Endothelial cell of umbilical vein (primary cell): ENCODE measurements around the gene UGT1A5. TPM values are rescaled to one million over a fixed set of nuclear protein-coding genes. Genes with fewer than 3 reads are reported as not detected.

Source experiments
- BruUV-seq: library from RNA; stranded (reverse); fragments of 400-500 nt; replicated peaks from 2 replicates; lab custom pipeline; 2021; lab: Mats Ljungman, UMichigan
- CTCF ChIA-PET: fragments of 300-600, 350-600 bp; sonication (Branson Sonifier 250); formaldehyde crosslinking; loops from one replicate; lab custom pipeline; 2021; ENCODE audit warnings: antibody characterized with exemption, inconsistent platforms; lab: Charles Lee
- POLR2A ChIA-PET: fragments of 300-600, 350-600 bp; sonication (Branson Sonifier 250); formaldehyde crosslinking; loops from one replicate; lab custom pipeline; 2021; ENCODE audit warnings: antibody characterized with exemption, inconsistent platforms; lab: Charles Lee
- DNase-seq: peaks from one replicate; pipeline ENCODE4 v3.0.0-alpha.2; 2011; ENCODE audit warnings: low read depth, low spot score
- FAIRE-seq: peaks from 2 replicates; lab custom pipeline; 2011; peaks lifted over from hg19 to GRCh38; lab: Jason Lieb, UNC
- H2AFZ ChIP-seq: 2 replicates; pipeline ENCODE4 v1.6.0; 2012; ENCODE audit warnings: low read depth, low read length, control low read depth, inconsistent platforms
- H3K27ac ChIP-seq: 2 replicates; pipeline ENCODE4 v1.5.1; 2011; ENCODE audit warnings: low read depth, mild to moderate bottlenecking, control low read depth, low read length, moderate library complexity; ENCODE audit not compliant: insufficient read depth
- H3K27me3 ChIP-seq, 2 experiments: 2 replicates each; pipeline versions ENCODE4 v1.6.0 to v1.6.1; 2011; ENCODE audit warnings: low read length in 2 of 2, mixed read lengths in 1 of 2; ENCODE audit not compliant: control insufficient read depth in 2 of 2, insufficient read depth in 2 of 2
- H3K36me3 ChIP-seq, 2 experiments: 2 replicates in 1 of 2; 3 replicates in 1 of 2; pipeline ENCODE4 v1.5.1; 2011; ENCODE audit warnings: low read length in 2 of 2, mild to moderate bottlenecking in 1 of 2, moderate library complexity in 1 of 2; ENCODE audit not compliant: control insufficient read depth in 2 of 2, insufficient read depth in 2 of 2; ENCODE audit errors: extremely low read depth in 1 of 2
- H3K4me1 ChIP-seq: 3 replicates; pipeline ENCODE4 v1.5.1; 2011; ENCODE audit warnings: mild to moderate bottlenecking, low read length; ENCODE audit not compliant: control insufficient read depth, insufficient read depth; ENCODE audit errors: extremely low read depth
- H3K4me2 ChIP-seq: 2 replicates; pipeline ENCODE4 v1.6.1; 2011; ENCODE audit warnings: low read length, control low read depth, mixed read lengths; ENCODE audit not compliant: insufficient read depth
- H3K4me3 ChIP-seq, 3 experiments: fragments of 200-600 bp in 1 of 3; sonication (generic), shearing (Covaris generic) in 1 of 3; replicated peaks in 1 of 3; 2 replicates each; pipeline ENCODE4 v1.5.1; 2011 to 2016; ENCODE audit warnings: control low read depth in 3 of 3, low read length in 3 of 3, mild to moderate bottlenecking in 2 of 3, inconsistent platforms in 1 of 3, low read depth in 1 of 3, moderate library complexity in 1 of 3; ENCODE audit not compliant: insufficient read depth in 1 of 3
- H3K79me2 ChIP-seq: 2 replicates; pipeline ENCODE4 v1.6.0; 2012; ENCODE audit warnings: low read length, inconsistent platforms; ENCODE audit not compliant: control insufficient read depth, insufficient read depth
- H3K9ac ChIP-seq: replicated peaks from 2 replicates; pipeline ENCODE3; 2011; ENCODE audit warnings: low read length, control low read depth; ENCODE audit not compliant: insufficient read depth; ENCODE audit errors: extremely low read depth
- H3K9me1 ChIP-seq: replicated peaks from 3 replicates; pipeline ENCODE4 v1.6.0; 2011; ENCODE audit warnings: mild to moderate bottlenecking, low read length; ENCODE audit not compliant: control insufficient read depth, insufficient read depth; ENCODE audit errors: extremely low read depth
- H3K9me3 ChIP-seq: replicated peaks from 2 replicates; pipeline ENCODE4 v1.5.1; 2012; ENCODE audit warnings: low read length, inconsistent platforms; ENCODE audit not compliant: control insufficient read depth, insufficient read depth
- H4K20me1 ChIP-seq: replicated peaks from 2 replicates; pipeline ENCODE3; 2011; ENCODE audit warnings: mild to moderate bottlenecking, low read length; ENCODE audit not compliant: control insufficient read depth, insufficient read depth; ENCODE audit errors: extremely low read depth
- FOS ChIP-seq: IDR thresholded peaks from 2 replicates; pipeline ENCODE4 v1.6.1; 2011; ENCODE audit warnings: mild to moderate bottlenecking, low read length, moderate library complexity, borderline replicate concordance; ENCODE audit not compliant: insufficient read depth
- JUN ChIP-seq: IDR thresholded peaks from 2 replicates; pipeline ENCODE4 v1.6.1; 2011; ENCODE audit warnings: borderline replicate concordance, low read depth; ENCODE audit not compliant: insufficient read length, insufficient read depth
- POLR2A ChIP-seq: IDR thresholded peaks from 2 replicates; pipeline ENCODE4 v1.6.1; 2012; ENCODE audit warnings: low read depth, mild to moderate bottlenecking, control low read depth, low read length
- dilution Hi-C: fragments of 300-500 bp; cut with MboI; formaldehyde crosslinking; loops from one replicate; pipeline ENCODE4 v1.15.0; 2019; ENCODE audit warnings: low sequenced_read_pairs; ENCODE audit not compliant: extremely low pct_ligation_motif_present
- intact Hi-C: fragments of 100-400 bp; cut with micrococcal nuclease; formaldehyde crosslinking; loops from one replicate; pipeline ENCODE4 v1.10.0; 2022
- polyA plus RNA-seq, 4 experiments: library from polyadenylated mRNA; depleted of rRNA in 3 of 4; stranded (reverse) in 3 of 4; unstranded in 1 of 4; fragments of >200 nt; gene quantifications; 2 replicates each; pipeline versions ENCODE4 v1.2.1 to v1.2.3, GENCODE V29; 2011 to 2012; ENCODE audit warnings: missing spikeins in 1 of 4
- total RNA-seq: library from RNA; stranded (reverse); gene quantifications from 2 replicates; pipeline ENCODE4 v1.2.3, GENCODE V29; 2021

The UGT1A5 gene
- total and polyA plus RNA-seq, 2 donors (not counting 3 experiments of a cell fraction or from before 2014, with no cell fraction given): not detected

- Histone ChIP-seq H3K27me3 (no peaks in the 10 kb centered on the region), H3K27ac (no peak within 1 kb of the TSS), H3K36me3 (no peaks in the 10 kb centered on the region), H3K79me2 (no peaks in the 10 kb centered on the region), H3K4me2 (no peak within 1 kb of the TSS), H4K20me1 (no peaks in the 10 kb centered on the region), H3K4me1 (no peaks in the 10 kb centered on the region), H3K9me1 (no peaks in the 10 kb centered on the region), H3K9ac (no peak within 1 kb of the TSS), H3K4me3 (no peak within 1 kb of the TSS), H2AFZ (no peak within 1 kb of the TSS), H3K9me3 (no peaks in the 10 kb centered on the region)
- no TSS peak for BruUV-seq
- ChIA-PET POLR2A (no interaction called here), CTCF (no interaction called here)
- TF ChIP-seq POLR2A: no peak
- no peak for TF ChIP-seq JUN
- dilution Hi-C loops (no loop called here), intact Hi-C loops (no loop called here)
- no peak for DNase-seq
- no peak for FAIRE-seq
Observed at GRCh38 chr2:233778030-233778429, 65.3 kb downstream of the UGT1A5 start, which contains the start of gene MROH2A. TSS of gene MROH2A (plus strand) at chr2:233778330. CDS start at chr2:233779359, 1,029 bp downstream.

- H3K27me3 ChIP-seq: no peaks in the 10 kb centered on the region
- no peak for DNase-seq
- ChIA-PET POLR2A (no interaction called here), CTCF (no interaction called here)
- no peaks in the 10 kb centered on the region for H3K4me1 ChIP-seq
- no peak overlapping the region for H3K9ac ChIP-seq
- BruUV-seq: no TSS peak
- dilution Hi-C loops: no loop called here
- H4K20me1 ChIP-seq: no peaks in the 10 kb centered on the region
- no peak overlapping the region for H3K4me2 ChIP-seq
- H3K27ac ChIP-seq: no peak overlapping the region
- no peak for FAIRE-seq
- intact Hi-C loops: no loop called here
- H3K79me2 ChIP-seq: no peaks in the 10 kb centered on the region
- no peaks in the 10 kb centered on the region for H3K36me3 ChIP-seq
- no peak overlapping the region for H2AFZ ChIP-seq
- H3K4me3 ChIP-seq: no peak overlapping the region
- no peaks in the 10 kb centered on the region for H3K9me1 ChIP-seq
- TF ChIP-seq FOS: no peak
- no peaks in the 10 kb centered on the region for H3K9me3 ChIP-seq
Observed at GRCh38 chr2:233779722-233780121, 67.0 kb downstream of the UGT1A5 start.
